Measurements from ENCODE around the gene REXO5. TPM values are rescaled to one million over a fixed set of nuclear protein-coding genes. Genes with fewer than 3 reads are reported as not detected.
"Not testable (repeated sequence)": the region's sequence is repeated elsewhere in the genome, so short reads cannot be mapped to it uniquely, and the experiment has no call there.

REXO5 gene
- 6.9 and 8.1 TPM in 2 replicates for total RNA-seq

GRCh38 chr16:20806168-20807050 is at the start of gene REXO5, which contains the start of gene ERI2:
REXO5 (plus strand) TSS chr16:20806527; CDS start chr16:20806954, 427 bp downstream.
ERI2 (minus strand) TSS chr16:20806472; CDS start chr16:20806430, 42 bp downstream.
- DNase-seq (ENCODE audit: low read depth), result peak; percentile 96
- H3K4me3 ChIP-seq (ENCODE audit: low read depth, low read length), result peak within 1 kb of the TSS; percentile 90
- TF ChIP-seq CTCF (IDR thresholded peaks at IDR 0.05; ENCODE audit: insufficient read depth, low read depth, low read length), result peak; percentile 60

GRCh38 chr16:20760346-20760745 is 46.0 kb upstream of the REXO5 start:
- no peak for TF ChIP-seq CTCF (IDR thresholded peaks at IDR 0.05; ENCODE audit: insufficient read depth, low read depth, low read length)
- DNase-seq (ENCODE audit: low read depth), result no peak
- H3K4me3 ChIP-seq (ENCODE audit: low read depth, low read length), result no peak overlapping the region

GRCh38 chr16:20761175-20761574 is 45.2 kb upstream of the REXO5 start:
- no peak for DNase-seq (ENCODE audit: low read depth)
- no peak overlapping the region for H3K4me3 ChIP-seq (ENCODE audit: low read depth, low read length)
- TF ChIP-seq CTCF (IDR thresholded peaks at IDR 0.05; ENCODE audit: insufficient read depth, low read depth, low read length), result no peak

GRCh38 chr16:20762404-20763123 is 43.8 kb upstream of the REXO5 start:
- no peak for TF ChIP-seq CTCF (IDR thresholded peaks at IDR 0.05; ENCODE audit: insufficient read depth, low read depth, low read length)

GRCh38 chr16:20763461-20764232 is 42.7 kb upstream of the REXO5 start, which contains the start of gene ACSM3:
ACSM3 (plus strand) TSS chr16:20764014; CDS start chr16:20770035, 6,021 bp downstream.
- peak; percentile 84 for DNase-seq (ENCODE audit: low read depth)
- peak within 1 kb of the TSS; percentile 69 for H3K4me3 ChIP-seq (ENCODE audit: low read depth, low read length)
- TF ChIP-seq CTCF (IDR thresholded peaks at IDR 0.05; ENCODE audit: insufficient read depth, low read depth, low read length), result no peak

More at GRCh38 chr16:20762404-20763123, 43.8 kb upstream of the REXO5 start:
- no peak for DNase-seq (ENCODE audit: low read depth)
- no peak overlapping the region for H3K4me3 ChIP-seq (ENCODE audit: low read depth, low read length)

GRCh38 chr16:20764448-20764847 is 41.9 kb upstream of the REXO5 start:
- not testable (repeated sequence) for DNase-seq (ENCODE audit: low read depth); H3K4me3 ChIP-seq (ENCODE audit: low read depth, low read length)

All from fibroblast of villous mesenchyme (primary cell).